Stimulated activated CD8-positive, alpha-beta memory T cell treated with anti-CD3 and anti-CD28 coated beads, Interleukin-15, amount 100 ng/mL, for 1 hour (primary cell): ENCODE data around the gene NBEAL2.
"Not testable (repeated sequence)": the region's sequence is repeated elsewhere in the genome, so short reads cannot be mapped to it uniquely, and the experiment has no call there.

Experiments
- DNase-seq: peaks from one replicate; pipeline ENCODE4 v3.0.0-alpha.2; 2020; ENCODE audit warnings: low read depth

Gene NBEAL2

DNA sequence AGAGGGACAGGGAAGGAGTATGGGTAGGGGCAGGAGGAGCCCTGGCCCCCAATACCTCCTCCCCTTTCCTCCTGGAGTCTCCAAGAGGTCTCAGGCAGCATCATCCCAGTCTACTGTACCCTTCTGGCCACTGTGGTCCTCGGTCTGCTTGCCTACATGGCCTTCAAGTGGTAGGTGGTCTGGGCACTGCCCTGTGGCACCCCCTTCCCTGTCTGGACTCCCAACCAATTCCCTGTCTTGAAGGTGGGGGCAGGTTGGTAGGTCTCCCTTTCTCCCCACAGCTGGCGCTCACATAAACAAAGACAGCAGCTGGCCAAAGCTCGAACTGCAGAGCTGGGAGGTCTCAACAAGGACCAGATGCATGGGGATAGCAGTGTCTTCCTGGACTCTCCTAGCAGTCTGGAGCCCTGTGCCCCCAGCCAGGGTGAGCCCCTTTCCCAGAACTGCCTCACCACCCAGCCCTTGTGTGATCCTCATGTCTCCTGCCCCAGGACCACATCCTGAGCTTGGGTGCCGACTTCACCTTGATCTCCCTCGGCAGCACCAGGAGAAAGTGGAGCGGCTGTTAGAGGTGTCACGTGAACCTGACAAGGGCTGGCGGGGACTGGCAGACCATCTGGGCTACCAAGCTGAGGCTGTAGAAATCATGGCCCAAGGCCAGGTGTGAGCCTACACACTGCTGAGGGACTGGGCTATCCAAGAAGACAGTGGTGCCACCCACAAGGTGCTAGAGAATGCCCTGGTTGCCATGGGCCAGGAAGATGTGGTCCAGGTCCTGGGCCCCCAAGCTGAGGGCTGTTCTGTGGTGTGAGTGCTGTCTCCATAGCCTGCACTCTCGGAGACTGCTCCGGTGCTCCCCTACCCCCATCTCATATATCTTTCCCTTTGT lies 33.1 kb downstream of the NBEAL2 start:
- no peak for DNase-seq

- DNase-seq, result no peak
These were observed 33.8 kb downstream of the NBEAL2 start for GRCh38 chr3:47013231-47013630.

DNA sequence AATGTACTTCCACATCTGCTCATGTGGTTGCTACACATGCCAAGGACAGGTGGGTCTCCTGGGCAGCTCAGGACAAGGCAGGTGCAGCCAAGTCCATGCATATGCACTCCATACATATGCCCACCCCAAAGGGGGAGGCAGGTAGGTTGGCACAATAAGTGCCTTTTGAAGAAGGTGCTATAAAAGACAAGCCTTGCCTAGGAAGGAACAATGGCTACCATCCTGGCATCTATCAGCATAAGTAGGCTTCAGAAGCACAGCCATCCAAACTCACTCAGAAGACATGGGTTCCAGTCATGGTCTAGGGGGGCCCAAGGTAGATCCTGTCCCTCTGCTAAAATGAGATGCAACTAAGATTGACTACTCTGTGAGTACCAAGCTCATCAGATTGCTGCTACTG lies 34.6 kb downstream of the NBEAL2 start:
- no peak for DNase-seq

DNA sequence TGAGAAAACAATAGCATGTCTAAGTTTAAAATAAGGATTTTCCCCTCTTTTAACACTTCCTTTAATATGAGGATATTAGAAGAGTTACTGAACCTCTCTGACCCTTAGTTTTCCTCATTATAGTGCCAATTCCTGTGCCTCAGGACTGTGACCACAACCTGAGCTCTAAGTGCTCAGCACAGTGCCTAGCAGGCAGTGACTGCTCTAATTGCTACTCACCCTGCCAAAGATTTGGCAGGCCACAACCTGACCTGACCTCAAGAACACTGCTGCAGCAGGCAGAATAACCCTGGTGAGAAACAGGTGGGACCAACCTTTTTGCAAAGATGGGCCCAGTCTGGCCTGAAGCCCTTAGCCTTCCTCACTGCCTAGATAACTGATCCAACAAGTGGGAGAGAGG lies 35.7 kb downstream of the NBEAL2 start:
- no peak for DNase-seq

DNA sequence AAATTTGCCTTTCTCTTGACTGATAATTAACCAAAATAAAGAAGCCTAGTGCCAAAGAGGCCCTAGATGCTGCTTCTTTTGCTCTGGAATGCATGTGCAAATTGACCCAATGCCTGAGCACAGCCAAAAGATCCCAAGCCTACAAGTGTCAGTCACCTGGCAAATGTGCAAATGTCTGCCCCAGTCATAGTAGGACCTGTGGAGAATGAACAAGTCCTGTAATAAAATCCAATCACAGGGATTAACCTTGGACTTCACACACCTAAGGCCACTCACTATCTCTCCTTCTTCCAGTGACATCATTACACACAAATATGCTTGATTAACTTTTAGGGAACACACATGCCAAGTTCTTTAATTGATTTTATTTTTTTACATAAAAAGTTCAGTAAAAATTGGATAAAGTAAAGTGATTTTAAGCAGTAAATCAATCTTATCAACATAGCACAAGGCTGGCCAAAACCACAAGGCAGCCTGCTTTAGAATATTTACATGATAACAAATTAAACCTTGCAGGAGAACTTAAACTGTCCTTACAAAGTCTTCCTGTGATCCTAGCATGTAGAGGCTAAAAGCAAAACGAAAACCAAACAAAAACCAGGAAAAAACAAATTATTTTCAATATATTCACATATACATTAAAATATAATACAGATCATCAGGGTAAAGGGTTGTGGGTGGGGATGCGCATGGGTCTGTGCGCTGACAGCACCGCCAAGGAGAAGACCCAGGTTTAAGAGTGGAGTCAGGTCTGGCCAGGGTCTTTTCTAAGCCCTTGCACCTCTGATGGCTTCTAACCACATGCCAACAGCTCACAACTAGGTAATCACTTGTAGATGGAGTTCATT lies 36.8 kb downstream of the NBEAL2 start:
- no peak for DNase-seq

DNA sequence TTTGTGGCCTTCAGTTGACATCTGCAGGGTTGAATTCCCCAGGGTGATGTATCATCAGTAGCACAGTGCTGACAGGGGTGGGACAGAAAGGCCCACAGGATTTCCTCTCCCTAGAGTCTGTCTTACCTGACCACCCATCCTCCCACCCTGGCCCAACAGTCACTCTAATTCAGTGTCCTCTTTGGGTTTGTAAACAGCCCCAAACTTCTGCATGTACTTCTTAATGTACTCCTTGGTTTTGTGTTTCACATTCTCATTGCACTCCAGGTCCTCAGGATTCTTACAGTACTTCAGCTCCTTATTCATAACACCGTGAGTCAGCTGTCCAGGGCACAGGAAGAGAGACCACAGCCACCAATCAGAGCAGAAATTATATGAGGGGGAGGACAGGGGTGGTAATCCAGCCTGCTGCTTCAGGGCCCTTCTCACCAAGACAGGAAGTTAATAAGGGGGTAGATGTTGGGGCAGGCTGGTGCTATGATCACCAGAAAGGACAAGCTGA lies 37.5 kb downstream of the NBEAL2 start:
- DNase-seq, result no peak

GRCh38 chr3:47017504-47018268 lies 38.2 kb downstream of the NBEAL2 start:
- no peak for DNase-seq

- no peak for DNase-seq
These were observed 38.8 kb downstream of the NBEAL2 start for GRCh38 chr3:47018269-47018611.

DNA sequence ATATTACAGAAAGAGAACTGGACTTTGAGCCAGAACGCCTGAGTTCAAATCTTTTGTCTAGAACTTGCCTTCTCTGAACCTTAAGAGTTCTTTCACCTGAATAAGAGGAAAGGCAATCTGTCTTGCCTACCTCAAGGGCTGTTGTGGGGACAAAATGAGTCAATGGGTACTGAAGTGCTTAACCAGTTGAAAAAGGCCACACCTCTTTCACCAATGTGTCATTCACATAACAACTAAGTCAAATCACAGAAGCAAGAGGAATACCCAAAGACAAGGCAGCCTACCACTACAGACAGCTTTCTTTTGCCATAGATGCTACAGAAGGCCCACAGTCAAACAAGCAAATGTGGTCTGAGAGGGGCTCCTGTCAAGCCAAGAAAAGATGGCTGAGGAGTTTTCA lies 39.7 kb downstream of the NBEAL2 start:
- DNase-seq, result no peak

GRCh38 chr3:47020311-47020710 lies 40.8 kb downstream of the NBEAL2 start:
- no peak for DNase-seq

DNA sequence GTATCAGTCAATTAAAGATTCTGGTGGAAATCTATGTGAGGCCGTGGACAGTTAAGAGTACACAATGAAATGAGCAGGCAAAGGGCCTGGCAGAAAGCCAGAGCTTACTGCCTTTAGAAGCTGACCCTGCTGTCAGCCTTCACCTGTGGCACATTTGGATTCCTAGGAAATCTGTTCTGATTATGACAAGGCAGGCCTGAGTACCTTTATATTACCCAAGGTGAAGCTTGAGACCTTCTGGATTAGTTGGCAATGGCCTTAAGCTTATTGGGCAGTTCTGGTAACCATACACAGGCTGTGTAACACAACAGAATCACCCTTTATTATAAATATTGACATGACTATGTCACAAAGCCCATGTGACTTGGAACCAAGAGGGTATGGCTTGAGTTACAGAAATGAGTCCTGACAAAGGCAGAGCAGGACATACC lies 43.2 kb downstream of the NBEAL2 start:
- DNase-seq, result no peak

DNA sequence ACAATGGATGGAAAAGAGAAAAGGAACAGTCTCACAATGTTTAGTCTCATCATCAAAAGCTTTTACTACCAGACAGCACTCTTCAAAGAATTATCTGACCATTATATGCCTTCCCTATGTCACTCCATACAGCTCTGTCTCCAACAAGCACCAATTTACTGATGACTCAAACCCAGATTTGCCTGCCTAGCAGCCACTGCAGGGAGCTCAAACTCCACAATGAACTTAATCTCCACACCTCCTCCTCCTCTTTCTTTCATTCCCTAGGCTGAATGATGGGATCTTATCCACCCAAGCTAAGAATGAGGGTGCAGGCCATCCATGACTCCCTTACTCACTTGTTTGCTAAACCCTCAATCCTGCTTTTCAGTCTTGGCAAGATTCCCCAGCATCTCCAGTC lies 45.5 kb downstream of the NBEAL2 start:
- no peak for DNase-seq

DNA sequence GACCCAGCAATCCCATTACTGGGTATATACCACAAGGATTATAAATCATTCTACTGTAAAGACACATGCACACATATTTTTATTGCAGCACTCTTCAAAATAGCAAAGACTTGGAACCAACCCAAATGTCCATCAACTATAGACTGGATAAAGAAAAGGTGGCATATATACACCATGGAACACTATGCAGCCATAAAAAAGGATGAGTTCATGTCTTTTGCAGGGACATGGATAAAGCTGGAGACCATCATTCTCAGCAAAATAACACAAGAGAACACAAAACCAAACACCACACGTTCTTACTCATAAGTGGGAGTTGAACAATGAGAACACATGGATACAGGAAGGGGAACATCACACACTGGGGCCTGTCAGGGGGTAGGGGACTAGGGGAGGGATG lies 47.0 kb downstream of the NBEAL2 start:
- DNase-seq, result not testable (repeated sequence)

GRCh38 chr3:47028146-47028545 lies 48.7 kb downstream of the NBEAL2 start:
- DNase-seq, result no peak

DNA sequence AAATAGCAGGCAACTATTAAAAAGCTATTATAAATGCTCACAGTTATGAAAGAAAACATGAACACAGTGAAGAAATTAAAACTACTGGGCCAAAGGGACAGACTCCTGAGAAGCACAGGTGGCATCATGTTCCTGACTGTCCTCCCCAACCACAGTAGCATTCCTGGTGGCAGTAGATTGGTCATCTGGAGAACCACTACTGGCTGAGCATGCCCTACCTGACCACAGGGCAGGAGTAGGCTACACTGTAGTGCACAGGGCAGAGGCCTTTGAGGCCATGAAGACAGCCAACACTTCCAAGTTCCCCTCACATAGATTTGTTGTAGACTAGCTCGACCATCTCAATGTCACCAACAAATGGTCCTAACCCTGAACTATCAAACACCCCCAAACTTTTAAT lies 49.2 kb downstream of the NBEAL2 start:
- DNase-seq, result no peak

DNA sequence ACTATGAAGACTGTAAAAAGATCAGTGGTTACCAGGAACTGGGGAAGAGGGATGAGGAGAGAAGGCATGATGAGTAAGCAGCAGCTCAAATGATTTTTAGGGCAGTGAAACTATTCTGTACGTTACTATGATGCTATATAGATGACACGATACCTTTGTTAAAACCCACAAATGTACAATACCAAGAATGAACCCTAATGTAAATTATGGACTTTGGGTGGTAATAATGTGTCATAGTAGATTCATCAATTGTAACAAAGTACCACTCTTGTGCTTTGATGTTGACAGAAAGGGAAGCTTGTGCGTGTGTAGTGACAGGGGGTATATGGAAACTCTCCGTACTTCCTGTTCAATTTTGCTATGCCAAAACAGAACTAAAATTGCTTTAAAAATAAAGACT lies 51.6 kb downstream of the NBEAL2 start:
- not testable (repeated sequence) for DNase-seq

DNA sequence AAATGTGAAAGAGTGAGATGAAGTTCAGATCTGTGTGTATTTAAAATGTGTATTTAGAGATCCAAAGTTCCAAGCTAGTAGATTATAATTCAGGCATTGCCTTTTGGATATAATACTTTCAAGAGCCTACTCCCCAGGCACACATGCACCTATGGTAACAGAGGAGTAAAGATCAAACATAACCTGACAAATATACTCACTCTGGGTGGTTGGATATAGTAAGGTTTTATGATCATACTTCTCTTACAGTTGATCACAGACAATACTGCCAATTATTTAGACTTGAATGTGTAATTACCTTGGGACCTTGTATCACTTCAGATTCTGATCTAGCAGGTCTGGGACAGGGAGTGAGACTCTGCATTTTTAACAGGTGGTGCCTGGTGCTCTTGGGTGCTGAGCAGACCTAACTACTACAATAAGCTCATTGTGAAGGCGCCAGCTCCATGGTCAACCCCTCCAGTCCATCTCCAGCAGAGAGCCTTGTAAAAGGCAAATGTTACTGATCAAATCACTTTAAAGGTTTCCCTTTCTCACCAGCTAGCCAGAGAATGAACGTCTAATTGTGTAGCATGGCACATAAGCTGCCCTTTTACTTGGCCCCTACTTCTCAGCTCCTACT lies 55.5 kb downstream of the NBEAL2 start:
- DNase-seq, result no peak

DNA sequence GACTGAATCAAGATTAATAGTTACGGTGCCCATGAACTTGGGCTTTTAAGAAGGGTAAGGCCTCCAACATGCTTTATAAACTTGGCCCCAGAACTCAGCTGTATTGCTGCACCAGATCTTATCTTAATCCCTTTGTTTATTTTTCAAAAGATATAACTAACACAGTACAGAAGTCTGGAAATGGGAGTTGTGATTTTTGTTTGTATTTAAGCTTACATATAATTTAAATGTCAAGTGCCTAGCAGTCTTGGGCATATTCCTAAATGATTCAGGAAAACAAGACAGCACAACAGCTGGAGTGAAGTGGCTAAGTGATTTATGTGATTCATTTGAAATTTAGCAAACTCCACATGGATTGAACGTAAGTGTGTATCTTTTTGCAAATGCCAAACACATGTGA lies 56.2 kb downstream of the NBEAL2 start:
- DNase-seq, result no peak

GRCh38 chr3:47036145-47036544 lies 56.7 kb downstream of the NBEAL2 start:
- DNase-seq, result no peak

DNA sequence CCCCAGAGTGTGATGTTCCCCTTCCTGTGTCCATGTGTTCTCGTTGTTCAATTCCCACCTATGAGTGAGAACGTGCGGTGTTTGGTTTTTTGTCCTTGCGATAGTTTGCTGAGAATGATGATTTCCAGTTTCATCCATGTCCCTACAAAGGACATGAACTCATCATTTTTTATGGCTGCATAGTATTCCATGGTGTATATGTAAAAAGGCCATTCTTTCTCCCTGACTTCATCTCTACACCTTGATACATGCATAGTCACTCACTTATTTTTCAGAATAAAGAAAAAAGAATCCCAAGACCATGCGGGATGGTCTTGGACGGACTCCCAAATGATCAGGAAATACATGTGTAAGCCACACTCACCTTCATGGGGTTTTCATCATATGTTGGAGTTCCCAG lies 57.8 kb downstream of the NBEAL2 start:
- not testable (repeated sequence) for DNase-seq

GRCh38 chr3:47041114-47041513 lies 61.6 kb downstream of the NBEAL2 start:
- no peak for DNase-seq
